Adipose tissue (tissue), 3 donors: ENCODE data around the gene GPX2. TPM values are rescaled to one million over a fixed set of nuclear protein-coding genes. Genes with fewer than 3 reads are reported as not detected.

ENCODE experiments used
- H3K27ac ChIP-seq: one replicate; pipeline ENCODE4 v1.5.1; 2013; ENCODE audit warnings: low read depth, low read length
- WGBS, 3 donors: extraction: QIAGEN DNeasy Blood & Tissue Kit; methylation state at CpG; one replicate each; pipeline ENCODE4 v1.1.7; 2013; 5-methylcytosine and 5-hydroxymethylcytosine counted together
- polyA plus RNA-seq, 3 donors: library from polyadenylated mRNA; stranded (reverse); fragments of 200-250 nt; gene quantifications; one replicate each; pipeline ENCODE4 v1.2.3, GENCODE V29; 2013
- donor health status: healthy with polysubstance abuse.
- donor health status: Bipolar disorder and iron deficiency.
- donor health status: healthy.

The GPX2 gene
- polyA plus RNA-seq, result 10 to 100 TPM in 1 of 3 donors, 1 to 10 TPM in 2; 2.9 to 24.8 (median 3.3) TPM

DNA sequence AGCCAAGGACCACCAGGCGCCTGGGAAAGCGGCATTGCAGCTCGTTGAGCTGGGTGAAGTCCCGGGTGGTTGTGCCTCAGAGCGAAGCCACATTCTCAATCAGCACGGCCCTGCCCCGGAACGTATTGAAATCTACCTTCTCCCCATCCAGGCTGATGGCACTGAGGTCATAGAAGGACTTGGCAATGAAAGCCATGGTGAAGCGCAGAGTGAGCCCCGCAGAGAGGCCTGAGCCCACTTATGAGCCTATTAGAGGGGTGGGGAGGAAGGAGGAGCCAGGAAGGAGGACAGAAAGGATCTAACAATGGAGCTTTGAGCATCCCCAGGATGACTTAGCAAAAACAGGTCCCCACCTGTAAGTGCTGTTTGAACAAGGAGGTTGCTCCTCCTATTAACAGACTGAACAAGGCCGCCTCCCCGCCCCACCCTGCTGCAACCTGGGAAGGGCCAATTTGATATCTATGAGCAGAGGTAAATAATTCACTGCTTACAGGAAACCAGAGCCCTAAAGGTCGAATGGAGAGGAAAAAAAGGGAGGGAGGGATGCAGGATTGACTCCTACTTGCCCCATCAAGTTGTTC, at the start of gene GPX2:
Gene GPX2, minus strand, starts transcription at position 215 of the 581 bp plus-strand sequence. Its CDS starts 19 bp downstream, at position 196.
- no peak within 1 kb of the TSS for H3K27ac ChIP-seq
- WGBS, 3 donors, result 62 to 91% (median 81%) methylated on average over 13 of the region's 13 CpGs

DNA sequence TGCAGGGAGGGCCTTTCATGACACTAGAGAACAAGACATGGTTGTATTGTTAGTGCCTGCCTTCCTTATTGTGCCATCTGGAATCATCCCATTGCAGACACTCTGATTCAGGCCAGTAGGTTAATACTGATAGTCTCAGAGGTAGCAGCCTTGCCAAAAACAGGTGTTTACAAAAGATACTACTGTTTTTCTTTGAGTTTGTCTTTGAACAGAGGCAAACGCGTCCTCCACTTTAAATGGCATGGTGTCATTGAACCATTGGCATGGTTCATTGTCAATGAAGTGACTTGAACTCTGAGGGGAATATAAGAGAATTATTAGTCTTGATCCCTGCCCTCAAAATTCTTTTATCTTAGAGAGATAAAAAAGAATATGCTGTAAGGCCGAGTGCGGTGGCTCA, 48.4 kb upstream of the GPX2 start:
- WGBS, 3 donors, result 50 to 96% (median 89%) methylated on average over 4 of the region's 4 CpGs
- no peak overlapping the region for H3K27ac ChIP-seq

DNA sequence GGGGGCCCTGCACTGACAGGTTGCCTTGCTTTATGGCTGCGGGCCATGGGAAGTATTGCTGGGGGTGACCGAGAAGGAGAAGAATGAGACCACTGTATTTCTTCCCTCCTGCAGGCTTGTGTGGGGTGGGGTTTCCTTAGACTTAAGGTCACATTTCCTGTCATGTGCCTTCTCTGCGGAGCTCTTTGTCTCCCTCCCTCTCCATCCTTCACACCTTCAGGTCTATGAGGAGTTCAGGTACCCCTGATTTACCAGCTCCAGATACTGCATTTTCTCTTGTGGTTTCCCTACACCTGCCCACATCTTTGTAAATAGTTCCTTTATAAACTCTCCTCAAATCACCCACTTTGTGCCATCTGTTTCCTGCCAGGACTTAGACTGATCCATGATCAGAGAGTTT, 47.8 kb upstream of the GPX2 start:
- 37 to 76% (median 53%) methylated on average over 3 of the region's 3 CpGs for WGBS, 3 donors
- no peak overlapping the region for H3K27ac ChIP-seq

DNA sequence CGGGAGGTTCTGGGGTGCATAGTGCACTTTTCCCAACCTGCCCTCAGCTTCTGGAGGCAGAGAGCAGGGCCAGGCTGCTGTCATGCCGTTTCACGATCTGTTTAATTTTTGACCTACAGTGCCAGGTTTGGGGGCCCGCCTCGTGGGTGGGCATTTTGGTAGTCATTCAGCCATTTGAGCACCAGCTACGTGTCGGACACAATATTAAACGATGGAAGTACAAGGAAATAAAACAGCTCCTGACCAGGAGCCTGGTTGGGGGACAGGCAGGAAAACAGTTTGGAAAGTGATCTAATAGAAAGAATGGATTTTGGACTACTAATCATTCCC, 44.9 kb upstream of the GPX2 start:
- WGBS, 3 donors, result 0 to 1% (median 1%) methylated on average over 8 of the region's 8 CpGs
- H3K27ac ChIP-seq, result no peak overlapping the region

DNA sequence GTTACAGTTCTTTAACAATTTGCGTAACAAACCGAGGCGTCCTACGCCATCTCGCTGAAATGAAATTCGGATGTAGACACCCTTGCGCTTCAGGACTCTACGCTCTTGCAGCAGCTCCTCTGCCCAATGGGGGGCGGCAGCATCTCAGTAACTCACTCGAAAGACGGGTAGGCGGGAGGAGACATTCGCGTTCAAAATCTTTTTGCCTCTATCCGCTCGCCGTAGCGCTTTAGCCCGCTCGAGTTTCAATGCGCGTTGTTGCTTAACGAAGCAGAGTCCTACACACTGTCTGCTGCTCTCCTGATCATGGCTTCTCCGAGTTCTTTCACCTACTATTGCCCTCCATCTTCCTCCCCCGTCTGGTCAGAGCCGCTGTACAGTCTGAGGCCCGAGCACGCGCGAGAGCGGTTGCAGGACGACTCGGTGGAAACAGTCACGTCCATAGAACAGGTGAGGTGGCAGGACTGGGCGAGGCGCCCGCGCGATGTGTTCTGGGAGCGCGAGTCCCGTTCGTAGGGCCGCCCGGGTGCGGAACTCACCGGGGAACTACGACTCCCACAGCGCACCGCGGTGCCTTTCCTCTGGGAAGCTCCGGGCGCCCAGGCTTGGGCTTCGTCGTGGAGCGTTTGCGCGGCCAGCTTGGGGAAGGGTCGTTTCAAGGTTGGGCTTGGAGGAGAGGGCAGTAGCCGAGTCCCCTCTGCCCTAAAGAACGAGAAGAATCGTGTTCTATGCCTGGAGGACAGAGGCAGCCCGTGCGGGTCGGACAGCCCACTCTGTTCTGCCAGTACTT, 44.3 kb upstream of the GPX2 start, which contains the start of gene FNTB:
Gene FNTB, plus strand, starts transcription at position 248 of the 790 bp plus-strand sequence. Its CDS starts 59 bp downstream, at position 307.
- WGBS, 3 donors, result 0% methylated on average over 59 to 65 of the region's 65 CpGs

DNA sequence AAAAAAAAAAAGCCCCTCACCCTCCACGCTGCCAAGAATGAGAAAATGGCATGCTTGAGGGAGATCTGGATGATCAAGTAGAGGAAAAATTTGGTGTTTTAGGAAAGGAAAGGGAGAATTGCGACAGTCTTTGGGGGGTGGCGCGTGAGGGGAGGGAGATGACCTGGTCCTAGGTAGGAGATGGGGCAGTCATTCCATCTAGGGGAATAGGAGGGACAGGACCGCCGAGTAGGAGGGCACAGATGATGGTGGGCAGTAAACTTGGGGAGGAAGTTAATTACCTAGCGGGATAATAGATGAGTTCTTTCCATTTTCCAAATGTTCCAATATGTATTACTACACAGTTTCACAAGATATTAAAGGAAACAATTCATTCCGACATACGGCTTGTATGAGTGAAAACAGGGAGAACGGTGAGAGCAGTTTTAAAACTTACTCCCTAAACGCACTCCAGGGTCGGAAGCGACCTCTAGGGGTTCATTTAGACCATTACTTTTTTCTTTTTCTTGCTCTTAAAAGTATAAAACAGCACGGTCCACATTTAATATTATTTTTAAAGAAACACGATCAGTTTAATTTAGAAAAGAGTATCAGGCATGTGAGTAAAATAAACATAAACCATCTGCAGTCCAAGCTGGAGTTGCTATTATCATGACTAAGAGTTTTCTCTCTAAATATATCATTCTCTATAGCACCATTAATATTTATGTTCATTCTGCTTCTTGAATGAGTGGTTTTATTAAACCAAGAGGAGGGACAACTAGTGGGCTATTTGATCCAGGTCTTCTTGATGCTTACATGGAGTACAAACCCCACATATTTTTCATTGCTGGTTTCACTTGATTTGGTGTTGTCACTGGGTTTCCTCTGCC, 41.1 kb upstream of the GPX2 start:
- no peak overlapping the region for H3K27ac ChIP-seq
- 4 to 8% (median 6%) methylated on average over 15 of the region's 15 CpGs for WGBS, 3 donors

More for the DNA sequence above, 44.3 kb upstream of the GPX2 start, which contains the start of gene FNTB:
- H3K27ac ChIP-seq, result no peak within 1 kb of the TSS

DNA sequence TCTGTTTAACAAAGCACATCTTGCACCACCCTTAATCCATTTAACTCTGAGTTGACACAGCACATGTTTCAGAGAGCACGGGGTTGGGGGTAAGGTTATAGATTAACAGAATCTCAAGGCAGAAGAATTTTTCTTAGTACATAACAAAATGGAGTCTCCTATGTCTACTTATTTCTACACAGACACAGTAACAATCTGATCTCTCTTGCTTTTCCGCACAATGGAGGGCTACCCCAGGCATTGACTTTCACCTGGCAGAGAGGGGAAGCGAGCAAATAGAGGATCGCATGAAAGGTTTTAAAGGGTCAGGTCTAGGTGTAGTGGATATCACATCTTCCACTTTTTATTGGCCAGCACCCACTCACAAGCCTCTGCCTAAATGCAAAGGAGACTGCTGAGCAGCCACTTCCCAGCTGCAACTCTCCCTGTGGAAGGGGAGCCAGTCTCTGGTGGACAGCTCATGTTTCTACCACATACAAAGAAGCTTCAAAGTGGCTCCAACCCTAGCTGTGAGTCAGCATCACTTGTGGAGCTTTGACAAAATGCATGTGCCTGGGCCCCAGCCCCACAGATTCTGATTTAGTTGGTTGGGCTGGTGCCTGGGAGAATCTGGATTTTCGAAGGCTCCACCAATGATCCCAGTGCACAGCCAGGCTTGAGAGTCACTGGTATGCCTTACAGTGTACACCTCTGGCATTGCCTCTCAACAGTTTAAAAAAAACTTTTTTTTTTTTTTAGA, 37.0 kb upstream of the GPX2 start:
- 67 to 86% (median 82%) methylated on average over 5 of the region's 5 CpGs for WGBS, 3 donors

DNA sequence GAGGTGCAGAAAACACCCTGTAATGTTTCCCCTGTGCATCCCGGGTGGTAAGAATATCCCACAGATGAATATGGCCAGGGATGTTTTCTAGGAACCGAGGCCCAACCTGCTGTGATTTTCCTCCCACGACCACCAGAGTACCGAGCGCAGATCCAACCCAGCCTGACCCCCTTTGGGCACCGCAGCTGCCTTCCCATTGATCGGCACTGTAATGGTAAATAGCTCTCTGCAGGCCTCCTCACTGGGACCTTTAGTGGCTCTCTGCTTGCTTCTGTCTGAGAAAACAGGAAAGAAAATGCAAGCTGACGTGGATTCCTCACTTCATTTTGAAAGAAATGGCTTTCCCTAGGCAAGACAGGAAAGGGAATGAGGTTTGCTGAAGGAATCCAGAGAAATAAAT, 32.0 kb upstream of the GPX2 start:
- WGBS, 3 donors, result 63 to 77% (median 71%) methylated on average over 8 of the region's 8 CpGs
- no peak overlapping the region for H3K27ac ChIP-seq

More for the DNA sequence above, 37.0 kb upstream of the GPX2 start:
- H3K27ac ChIP-seq, result no peak overlapping the region

DNA sequence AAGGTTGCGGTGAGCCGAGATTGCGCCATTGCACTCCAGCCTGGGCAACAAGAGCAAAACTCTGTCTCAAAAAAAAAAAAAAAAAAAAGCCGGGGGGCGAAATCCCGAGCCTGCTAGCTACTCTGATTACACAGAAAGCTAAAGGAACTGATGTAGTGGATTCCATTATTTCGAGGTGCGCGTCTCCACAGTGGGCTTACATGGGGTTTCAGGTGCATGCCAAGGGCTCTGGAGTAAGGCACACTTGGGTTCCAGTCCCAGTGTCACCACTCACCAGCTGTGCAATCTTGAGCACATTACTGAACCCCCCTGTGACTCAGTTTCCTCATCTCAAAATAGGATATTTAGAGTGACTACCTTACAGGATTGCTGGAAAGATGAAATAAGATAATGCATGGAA, 31.3 kb upstream of the GPX2 start:
- 94 to 97% (median 96%) methylated on average over 9 of the region's 9 CpGs for WGBS, 3 donors
- no peak overlapping the region for H3K27ac ChIP-seq

DNA sequence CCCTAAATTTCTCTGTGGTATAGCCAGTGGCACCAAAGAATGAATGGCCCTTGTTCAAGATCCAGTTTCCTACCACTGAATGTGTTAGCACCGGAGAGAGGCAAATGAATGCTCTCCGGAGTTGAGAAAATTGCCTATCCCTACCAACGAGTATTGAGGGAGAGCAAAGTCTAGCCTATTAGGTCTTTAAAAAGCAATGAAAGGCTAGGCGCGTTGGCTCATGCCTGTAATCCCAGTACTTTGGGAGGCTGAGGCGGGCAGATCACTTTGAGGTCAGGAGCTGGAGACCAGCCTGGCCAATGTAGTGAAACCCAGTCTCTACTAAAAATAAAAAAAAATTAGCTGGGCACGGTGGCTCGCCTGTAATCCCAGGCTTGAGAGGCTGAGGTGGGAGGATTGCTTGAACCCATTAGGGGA, 30.5 kb upstream of the GPX2 start:
- WGBS, 3 donors, result 79 to 86% (median 82%) methylated on average over 8 of the region's 8 CpGs
- H3K27ac ChIP-seq, result no peak overlapping the region

DNA sequence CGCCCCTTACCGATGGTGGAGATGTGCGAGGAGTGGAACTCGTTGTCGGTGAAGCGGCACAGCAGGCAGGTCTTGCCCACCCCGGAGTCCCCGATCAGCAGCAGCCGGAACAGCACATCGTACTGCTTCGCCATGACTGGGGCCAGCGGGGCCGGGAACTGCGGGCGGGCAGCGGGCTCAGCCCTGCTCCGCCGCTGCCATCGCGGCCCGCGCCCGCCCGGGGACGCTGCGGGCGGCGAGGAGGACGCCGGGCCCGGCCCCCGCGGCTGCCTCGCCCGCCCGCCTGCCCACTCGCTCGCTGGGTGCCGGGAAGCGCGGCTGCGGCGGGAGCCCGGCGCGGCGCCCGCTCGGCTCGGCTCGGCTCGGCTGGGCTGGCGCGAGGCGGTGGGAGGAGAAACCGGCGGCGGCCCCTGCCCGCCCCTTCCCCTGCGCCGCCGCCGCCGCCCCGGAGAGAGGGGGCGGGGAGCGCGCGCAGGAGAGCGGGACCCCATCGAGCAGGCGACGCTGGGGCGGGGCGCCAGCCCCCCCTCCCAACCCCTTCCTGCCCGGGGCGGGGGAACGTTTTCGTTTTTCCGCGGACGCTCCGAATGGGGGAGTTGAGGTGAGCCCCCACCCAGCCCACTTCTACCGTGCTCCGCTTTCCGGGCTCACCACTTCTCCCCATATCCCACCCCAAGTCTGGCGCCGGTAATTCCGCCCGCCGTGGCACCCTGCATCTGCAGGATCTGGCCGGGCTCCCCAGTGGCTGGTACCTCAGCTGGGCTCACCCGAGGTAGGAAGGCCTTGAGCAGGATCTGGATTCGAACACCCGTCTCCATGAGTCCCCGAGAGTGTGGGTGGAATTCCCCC, 29.6 kb upstream of the GPX2 start, which contains the start of gene RAB15:
Gene RAB15, minus strand, starts transcription at position 394 of the 849 bp plus-strand sequence. Its CDS starts 260 bp downstream, at position 134.
- WGBS, 3 donors, result 0 to 1% (median 0%) methylated on average over 62 to 91 of the region's 96 CpGs
- no peak within 1 kb of the TSS for H3K27ac ChIP-seq

DNA sequence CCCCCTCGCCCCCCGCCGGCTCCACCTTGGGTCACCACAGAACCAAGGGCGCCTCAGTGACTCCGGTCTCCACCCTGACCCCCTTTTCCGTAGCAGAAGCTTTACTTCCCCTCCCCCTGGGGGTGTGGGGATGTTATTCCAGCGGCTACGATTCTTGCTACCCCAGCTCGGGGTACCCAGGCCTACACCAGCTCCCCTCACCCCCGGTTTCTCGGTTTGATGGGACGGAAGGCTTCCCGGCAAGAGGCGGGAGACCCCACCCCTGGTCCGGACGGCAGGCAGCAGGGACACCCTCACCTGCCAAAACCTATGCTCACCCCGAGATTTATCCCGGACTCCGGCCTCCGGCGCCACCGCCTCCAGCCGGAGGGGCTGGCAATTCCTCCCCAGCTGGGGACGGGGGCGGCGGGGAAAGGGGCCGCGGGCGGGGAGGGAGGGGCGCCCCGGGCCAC, 29.0 kb upstream of the GPX2 start:
- H3K27ac ChIP-seq, result no peak overlapping the region
- 3 to 5% (median 4%) methylated on average over 25 to 31 of the region's 31 CpGs for WGBS, 3 donors

DNA sequence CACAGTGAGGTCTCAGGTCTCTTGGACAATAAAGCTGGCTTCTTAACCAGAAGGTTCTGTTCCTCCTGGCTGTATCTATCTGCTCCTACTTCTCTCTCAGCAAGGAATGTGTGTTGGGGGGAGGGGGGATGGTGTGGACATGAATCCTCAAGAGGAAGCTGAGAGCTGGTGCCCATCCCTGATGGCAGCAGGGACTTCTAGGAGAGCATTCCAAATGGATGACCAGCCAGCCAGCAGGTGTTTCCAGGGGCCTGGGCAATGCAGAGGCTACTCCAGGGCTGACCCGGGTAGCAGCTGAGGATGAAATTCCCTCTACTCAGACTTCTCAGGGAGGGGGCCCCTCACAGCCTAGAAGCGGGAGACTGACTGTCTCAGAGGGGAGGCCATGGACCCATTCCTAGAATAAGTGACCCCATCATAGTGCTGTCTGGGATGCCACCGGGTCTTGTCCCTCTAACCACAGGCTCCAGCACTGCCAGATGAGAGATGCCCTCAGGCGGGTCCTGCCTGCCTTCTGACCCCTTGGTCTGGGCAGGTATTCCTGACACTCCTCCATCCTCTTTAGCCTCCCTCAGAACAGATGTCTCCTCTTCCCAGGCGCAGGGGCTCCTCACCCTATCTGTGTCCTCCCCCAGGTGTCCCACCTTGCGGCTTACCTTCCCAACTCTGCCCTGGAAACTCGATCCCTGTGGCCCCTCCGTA, 28.4 kb upstream of the GPX2 start:
- H3K27ac ChIP-seq, result no peak overlapping the region

DNA sequence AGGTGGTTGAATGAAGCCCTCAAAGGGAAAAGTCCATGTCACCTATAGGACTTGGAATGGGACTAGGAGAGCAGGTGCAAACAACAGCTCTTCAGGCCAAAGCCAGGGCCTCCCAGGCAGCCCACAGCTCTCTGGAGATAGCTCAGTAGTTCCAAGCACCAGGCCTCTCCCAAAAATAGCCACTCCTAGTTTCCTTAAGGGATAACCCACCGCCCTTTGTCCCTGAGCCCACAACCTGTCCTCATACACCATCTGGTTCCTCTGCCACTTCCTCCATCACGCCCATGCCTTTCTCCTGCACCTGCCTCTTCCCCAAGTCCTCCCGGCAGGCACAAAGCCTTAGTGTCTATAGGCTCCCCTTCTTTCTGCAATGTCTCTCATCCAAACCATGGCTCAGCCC, 27.5 kb upstream of the GPX2 start:
- H3K27ac ChIP-seq, result no peak overlapping the region
- 51 to 78% (median 77%) methylated on average over 3 of the region's 3 CpGs for WGBS, 3 donors

More for the DNA sequence above, 28.4 kb upstream of the GPX2 start:
- WGBS, 3 donors, result 57 to 65% (median 64%) methylated on average over 8 of the region's 8 CpGs

DNA sequence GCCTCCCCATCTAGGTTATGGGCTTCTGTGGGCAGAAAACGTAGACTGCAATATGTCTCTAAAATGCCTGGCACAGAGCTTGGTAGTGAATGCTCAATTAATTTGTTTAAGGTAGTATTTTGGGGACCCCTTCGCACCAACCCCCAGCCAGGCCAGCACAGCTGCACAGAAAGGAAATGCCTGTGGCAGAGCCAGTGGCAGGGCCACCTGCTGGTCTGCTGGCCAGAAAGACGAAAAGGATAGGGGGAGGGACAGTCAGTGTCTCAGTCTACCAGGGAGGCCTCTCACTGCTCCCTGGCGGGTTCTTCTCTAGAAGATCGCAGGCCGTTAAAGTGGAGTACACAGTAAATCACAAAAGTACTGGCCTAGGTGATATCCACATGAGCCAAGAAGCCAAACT, 26.1 kb upstream of the GPX2 start:
- no peak overlapping the region for H3K27ac ChIP-seq
- 79 to 88% (median 87%) methylated on average over 6 of the region's 6 CpGs for WGBS, 3 donors

DNA sequence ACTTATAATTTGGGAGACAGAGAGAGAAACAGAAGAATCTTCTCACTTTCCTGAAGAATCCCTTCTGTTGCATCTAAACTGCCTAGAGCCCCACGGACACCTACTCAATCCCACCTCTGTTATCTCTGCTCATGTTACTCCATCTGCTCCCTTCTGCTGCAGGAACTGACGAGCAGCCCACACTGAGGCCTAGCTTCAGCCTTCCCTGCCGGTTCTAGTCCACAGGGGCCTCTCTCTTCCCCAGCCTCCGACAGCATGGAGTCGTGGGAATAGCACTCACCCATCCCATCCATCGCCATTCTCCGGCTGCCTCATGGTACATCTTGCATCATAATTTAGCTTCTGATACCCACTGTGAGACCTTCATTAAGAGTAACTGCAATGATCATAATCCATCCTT, 25.6 kb upstream of the GPX2 start:
- no peak overlapping the region for H3K27ac ChIP-seq
- 89 to 93% (median 92%) methylated on average over 7 of the region's 7 CpGs for WGBS, 3 donors

DNA sequence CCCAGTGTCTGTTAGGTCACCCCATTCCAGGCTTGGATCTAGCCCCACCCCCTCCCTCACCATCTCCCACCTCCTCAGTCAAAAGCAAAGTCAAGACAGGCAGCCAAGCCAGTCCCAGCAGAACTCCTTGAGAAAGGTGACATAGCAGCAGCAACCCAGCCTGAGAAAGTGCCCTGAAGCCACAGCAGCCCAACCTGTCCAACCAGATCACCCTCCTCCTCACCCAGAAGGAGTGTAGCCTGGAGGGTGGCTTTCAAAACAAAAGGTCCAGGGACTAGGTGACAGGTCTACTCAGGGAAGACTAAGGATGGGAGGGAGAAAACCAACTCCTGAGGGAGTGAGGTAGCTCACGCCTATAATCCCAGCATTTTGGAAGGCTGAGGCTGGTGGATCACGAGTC, 24.4 kb upstream of the GPX2 start:
- no peak overlapping the region for H3K27ac ChIP-seq
- WGBS, 3 donors, result 94 to 100% (median 95%) methylated on average over 2 of the region's 2 CpGs
